Effector CD8-positive, alpha-beta T cell (primary cell): ENCODE data around the gene AP3M1.
"Not testable (repeated sequence)": the region's sequence is repeated elsewhere in the genome, so short reads cannot be mapped to it uniquely, and the experiment has no call there.

Source experiments
- DNase-seq: peaks from one replicate; lab custom pipeline; 2025; lab: John Stamatoyannopoulos, UW
- total RNA-seq, 4 experiments: gene quantifications; one replicate each; lab custom pipeline; 2026; lab: John Stamatoyannopoulos, UW

The AP3M1 gene, protein sequence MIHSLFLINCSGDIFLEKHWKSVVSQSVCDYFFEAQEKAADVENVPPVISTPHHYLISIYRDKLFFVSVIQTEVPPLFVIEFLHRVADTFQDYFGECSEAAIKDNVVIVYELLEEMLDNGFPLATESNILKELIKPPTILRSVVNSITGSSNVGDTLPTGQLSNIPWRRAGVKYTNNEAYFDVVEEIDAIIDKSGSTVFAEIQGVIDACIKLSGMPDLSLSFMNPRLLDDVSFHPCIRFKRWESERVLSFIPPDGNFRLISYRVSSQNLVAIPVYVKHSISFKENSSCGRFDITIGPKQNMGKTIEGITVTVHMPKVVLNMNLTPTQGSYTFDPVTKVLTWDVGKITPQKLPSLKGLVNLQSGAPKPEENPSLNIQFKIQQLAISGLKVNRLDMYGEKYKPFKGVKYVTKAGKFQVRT
- 64.4 to 91.1 (median 81.6) reads per million in 4 experiments for total RNA-seq

DNA sequence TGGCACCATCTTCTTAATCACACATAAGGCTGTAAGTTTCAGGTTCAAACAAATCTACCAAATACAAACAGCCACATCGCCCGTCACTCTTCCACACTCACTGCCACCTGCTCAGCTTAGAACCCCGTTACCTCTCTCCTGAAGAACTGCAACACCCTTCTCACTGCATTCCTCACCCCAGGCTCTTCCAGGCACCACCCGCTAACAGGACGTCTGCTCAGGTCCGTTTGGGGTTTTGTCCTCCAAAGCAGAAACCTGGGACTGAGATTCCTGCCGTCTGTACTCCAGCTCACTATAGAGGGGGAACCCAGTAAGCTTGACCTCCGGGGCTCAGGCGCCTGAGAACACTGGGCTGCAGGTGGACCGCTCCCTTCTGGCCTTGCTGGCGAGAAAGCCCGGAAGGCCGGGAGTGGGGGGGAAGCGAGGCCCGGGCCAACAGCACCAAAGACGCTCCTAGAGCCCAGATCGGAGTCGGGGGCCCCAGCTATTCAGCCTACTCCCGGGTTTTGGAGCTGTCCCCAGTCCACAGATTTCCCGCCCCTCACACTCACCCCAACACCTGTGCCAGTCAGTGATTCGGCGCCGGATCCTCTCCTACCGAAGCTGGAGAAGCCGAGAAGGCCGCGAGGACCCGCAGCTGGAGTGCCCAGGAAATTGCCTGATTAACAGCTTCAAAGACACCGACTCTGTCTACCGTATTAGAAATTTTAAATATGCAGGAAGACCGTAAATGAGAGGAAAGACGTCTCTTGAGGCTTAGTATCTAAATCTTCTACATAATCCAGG is at the start of gene AP3M1:
Gene AP3M1 (minus strand): TSS at position 625 of the 786 bp plus-strand sequence. CDS start 12,449 bp downstream, outside the sequence.
- peak; percentile 78 for DNase-seq

GRCh38 chr10:74199315-74199714 is 48.7 kb upstream of the AP3M1 start:
- DNase-seq: no peak

- DNase-seq: no peak
These were observed 44.4 kb upstream of the AP3M1 start for GRCh38 chr10:74194999-74195398.

- DNase-seq: no peak
These were observed 43.9 kb upstream of the AP3M1 start for GRCh38 chr10:74194545-74194944.

GRCh38 chr10:74190494-74190893 is 39.9 kb upstream of the AP3M1 start:
- DNase-seq: no peak

DNA sequence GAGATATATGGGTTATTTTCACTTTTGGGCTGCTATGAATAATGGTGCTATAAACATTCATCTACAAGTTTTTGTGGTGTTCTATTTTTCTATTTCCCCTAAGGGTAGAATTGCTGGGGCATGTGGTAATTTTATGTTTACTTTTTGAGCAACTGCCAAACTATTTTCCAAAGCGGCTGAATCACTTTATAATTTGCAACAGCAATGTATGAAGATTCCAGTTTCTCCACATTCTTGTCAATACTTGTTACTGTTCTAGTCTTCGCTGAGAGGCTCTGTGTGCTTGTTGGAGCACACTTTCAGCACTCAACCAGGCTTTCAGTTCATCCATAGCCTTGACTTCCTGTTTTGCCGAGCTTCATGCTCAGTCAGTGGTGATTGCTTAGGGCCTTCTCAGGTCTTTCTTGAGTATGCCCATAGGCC is 39.4 kb upstream of the AP3M1 start:
- DNase-seq: no peak

DNA sequence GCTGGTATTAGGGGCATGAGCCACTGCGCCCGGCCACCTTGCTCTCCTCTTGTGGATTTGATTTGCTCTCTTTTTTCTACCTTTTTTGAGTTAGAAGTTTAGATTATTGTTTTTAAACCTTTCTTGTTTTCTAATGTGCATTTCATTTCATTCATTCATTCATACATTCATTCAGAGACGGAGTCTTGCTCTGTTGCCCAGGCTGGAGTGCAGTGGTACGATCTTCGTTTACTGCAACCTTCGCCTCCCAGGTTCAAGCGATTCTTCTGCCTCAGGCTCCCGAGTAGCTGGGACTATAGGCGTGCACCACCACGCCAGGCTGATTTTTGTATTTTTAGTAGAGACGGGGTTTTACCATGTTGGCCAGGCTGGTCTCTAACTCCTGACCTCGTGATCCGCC is 38.0 kb upstream of the AP3M1 start:
- DNase-seq: not testable (repeated sequence)

DNA sequence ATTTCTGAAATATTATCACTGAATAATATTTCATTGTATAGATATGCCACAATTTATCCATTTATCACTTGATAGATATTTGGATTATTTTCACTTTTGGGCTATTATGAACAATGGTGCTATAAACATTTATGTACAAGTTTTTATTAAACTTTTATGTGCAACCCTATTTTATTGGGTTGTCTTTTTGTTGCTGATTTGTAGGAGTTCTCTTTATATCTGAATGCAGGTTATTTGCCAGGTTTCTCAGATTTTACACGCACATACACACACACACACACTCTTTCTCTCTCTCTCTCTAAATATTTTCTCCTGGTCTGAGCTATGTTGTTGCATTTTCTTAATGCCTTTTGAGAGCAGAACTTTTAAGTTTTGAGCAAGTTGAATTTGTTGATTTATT is 36.6 kb upstream of the AP3M1 start:
- DNase-seq: no peak

DNA sequence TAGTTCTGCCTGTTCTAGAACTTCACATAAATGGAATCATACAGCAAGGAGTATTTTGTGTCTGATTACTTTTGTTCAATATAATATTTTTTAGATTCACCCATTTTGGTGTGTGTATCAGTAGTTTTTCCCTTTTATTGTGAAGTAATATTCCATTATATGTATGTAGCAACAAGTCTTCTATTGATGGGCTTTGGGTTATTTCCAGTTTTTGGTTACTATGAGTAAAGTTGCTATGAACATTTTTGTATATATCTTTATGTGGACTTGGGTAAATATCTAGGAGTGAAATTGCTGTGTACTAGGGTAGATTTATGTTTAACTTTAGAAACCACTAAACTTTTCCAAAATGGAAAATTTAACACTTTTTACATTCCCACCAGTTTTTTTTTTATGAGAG is 36.0 kb upstream of the AP3M1 start:
- no peak for DNase-seq

DNA sequence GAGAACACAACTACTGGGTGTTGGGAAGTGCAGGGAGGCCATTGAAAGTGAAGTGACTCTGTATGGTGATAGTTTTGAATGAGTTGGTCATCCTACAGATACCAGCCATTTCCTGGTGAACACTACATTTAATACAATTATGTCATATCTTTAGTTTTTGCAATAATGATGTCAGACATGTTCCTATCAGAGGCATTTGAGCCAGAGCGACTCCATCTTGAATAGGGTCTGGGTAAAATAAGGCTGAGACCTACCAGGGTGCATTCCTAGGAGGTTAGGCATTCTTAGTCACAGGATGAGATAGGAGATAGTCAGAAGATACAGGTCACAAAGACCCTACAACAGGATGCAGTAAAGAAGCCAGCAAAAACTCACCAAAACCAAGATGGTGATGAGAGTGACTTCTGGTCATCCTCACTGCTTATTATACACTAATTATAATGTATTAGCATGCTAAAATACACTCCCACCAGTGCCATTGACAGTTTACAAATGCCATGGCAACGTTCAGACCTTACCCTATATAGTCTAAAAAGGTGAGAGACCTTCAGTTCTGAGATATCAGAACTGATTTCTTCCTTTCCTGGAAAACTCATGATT is 28.6 kb upstream of the AP3M1 start:
- no peak for DNase-seq

GRCh38 chr10:74178042-74178791 is 27.6 kb upstream of the AP3M1 start:
- DNase-seq: no peak

DNA sequence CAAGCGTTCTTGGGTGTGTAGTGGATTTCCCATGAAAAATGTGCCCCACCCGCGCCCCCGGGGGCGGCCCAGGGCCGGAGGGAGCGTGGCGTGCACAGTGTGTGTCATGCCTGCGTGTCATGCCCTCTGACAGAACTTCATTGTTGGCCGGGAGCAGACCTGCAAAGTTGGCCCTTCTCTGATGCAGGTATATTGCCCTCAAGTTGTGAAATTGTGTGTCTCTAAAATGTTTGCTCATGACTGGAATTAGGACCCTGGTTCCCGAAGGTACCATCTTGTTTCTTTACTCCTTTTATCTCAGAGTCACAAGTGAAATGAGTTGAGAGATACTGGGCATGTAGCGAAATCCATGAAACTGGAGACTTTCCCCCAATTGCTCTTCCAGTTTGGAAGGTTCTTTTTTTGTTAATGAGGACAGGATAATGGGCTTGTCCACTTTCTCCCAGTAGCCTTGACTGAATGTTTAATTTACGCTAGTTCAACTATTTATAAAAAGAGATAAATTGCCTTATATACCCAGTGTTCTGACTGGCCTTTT is 26.6 kb upstream of the AP3M1 start:
- DNase-seq: peak; percentile 29

- DNase-seq: peak; percentile 93
These were observed 25.9 kb upstream of the AP3M1 start for GRCh38 chr10:74176380-74177139.

DNA sequence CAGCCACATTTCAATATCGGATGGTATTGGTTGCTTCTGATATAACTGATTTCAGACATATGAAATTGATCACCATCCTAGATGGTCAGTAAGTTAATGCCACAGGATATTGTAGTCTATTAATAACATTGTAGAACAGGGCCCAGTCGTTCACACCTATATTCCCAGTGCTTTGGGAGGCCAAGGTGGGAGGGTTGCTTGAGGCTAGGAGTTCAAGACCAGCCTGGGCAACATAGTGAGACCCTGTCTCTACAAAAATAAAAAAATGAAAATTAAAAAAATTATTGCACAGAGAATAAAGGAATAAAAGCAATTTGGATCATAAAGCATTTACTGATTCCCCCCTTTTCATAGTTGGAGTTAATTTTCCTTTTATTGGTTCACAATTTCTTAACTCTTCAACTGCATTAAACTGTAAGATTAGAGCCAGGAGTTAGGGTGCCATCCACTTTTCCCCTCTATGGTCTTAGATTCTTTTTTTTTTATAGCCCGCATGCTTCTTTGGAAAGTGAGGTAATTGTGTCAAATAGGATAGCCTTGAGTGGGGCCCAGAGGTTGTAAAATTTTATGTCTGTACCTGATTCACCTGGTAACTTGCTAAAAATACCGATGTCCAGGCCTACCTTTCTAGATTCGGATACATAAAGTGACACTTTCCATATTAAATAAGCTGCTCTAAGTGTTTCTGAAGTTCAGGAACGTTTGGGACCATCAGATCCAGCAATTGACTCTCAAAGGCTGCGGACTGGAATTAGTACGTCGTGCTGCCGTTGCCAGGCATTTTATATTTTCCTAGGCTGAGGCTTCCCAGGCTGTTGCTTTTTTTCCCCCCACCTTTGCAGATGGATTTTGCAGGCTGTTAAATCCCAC is 25.1 kb upstream of the AP3M1 start:
- no peak for DNase-seq

DNA sequence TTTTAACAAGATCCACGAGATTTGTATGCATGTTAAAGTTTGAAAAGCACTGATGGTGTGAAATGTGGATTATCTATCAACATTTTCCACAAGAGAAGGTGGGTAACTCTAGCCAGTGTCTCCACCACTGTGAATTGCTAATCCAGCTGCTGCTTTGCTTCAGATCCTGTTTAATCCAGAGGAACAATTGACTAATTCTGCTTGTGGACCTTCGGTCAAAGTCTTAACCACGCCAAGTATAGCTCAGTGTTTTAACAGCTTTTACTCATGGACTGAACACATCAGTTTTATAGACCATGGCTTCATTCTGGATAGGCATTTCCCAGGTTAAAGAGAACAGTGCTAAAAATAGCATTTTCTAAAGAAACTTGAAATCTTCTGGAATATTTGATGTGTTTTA is 23.9 kb upstream of the AP3M1 start:
- DNase-seq: no peak

DNA sequence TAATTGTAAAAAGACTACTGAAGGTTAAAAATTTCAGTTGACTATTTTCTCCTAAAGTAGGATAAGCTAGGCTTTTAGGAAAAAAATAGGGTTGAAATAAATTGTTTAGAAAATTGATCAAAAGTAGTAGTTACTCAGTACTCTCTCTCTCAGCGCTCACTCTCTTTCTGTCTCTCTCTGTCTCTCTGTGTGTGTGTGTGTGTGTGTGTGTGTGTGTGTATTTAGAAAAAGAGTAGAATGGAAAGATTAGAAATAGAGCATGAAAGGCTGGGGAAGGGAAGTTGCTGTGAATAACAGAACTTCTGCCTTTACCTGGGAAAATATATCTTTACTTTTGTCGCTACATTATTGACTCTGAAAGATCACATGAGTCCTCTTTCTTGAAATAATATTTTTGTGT is 21.0 kb upstream of the AP3M1 start:
- no peak for DNase-seq

- DNase-seq: no peak
These were observed 16.8 kb upstream of the AP3M1 start for GRCh38 chr10:74167443-74167842.

DNA sequence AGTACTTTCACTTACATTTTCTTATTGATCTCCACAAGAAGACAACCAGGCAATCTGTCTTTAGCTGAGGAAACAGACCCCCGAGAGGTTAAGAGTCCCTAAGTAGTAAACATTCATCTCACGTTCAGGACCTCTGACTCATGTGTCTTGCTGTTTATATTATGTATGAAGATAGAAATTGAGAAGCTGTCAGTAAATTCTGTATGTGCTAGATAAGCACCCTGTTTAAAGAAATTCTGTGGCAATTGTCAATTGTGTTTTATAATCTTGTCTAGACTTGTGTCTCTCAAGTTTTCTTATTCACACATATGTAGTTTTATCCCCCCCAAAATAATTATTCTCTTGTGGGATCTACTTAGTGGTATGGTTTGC is 14.9 kb upstream of the AP3M1 start:
- no peak for DNase-seq

DNA sequence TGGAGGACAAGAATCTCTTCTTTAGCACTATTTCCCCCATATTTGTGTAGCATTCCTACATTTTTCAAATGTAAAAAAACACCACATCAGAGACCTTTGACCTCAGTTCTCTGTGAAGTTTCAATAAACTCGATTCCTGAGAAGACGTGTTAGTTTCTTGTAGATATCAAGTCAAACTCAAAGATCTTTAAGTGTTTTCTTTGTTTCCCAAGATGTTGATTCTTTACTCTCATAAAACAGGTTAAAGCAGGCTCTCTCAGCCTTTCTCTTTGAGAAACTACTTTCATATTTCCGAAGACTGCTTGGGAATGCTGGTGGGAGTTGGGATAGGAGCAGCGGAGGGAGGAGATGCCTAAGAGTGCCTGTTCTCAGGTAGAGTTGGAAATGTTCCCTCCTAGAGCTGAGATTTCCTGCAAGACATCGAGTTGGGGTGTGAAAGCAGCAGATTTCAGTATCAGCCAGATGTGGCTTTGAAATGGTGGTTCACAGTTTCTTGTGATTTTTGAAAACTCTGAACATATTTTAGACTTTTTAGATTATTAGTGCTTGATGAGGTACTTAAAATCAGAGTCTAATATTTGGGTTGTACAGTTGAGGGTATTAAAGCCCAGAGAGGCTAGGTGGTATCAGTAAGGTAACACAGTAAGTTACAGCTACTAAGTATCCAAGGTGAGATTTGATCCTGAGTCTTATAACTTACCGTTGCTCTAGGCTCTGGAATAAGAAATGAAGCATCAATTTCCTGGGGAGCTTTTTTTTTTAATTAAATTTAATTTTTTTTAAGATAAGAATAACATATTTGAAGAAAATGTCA is 14.3 kb upstream of the AP3M1 start:
- no peak for DNase-seq
